Smooth muscle cell (in vitro differentiated cells): Measurements from ENCODE around the gene KIAA0040. TPM values are rescaled to one million over a fixed set of nuclear protein-coding genes. Genes with fewer than 3 reads are reported as not detected.
A peak's percentile ranks its signal among the peaks of the same experiment; 100 is the strongest.

ENCODE experiments used
- DNase-seq: peaks from one replicate; lab custom pipeline; 2025; ENCODE audit not compliant: unreplicated experiment; lab: John Stamatoyannopoulos, UW
- H2AFZ ChIP-seq: fragments of 200-600 bp; sonication (generic); 2 replicates; pipeline ENCODE4 v1.6.0; 2016; ENCODE audit warnings: antibody characterized with exemption, low read depth, mild to moderate bottlenecking
- H3F3A ChIP-seq: fragments of 200-600 bp; sonication (generic); 2 replicates; pipeline ENCODE4 v1.6.0; 2017; ENCODE audit warnings: antibody characterized with exemption, low read depth
- H3K27ac ChIP-seq: fragments of 200-600 bp; sonication (generic); 2 replicates; pipeline ENCODE4 v1.5.1; 2016; ENCODE audit warnings: low read depth, mild to moderate bottlenecking
- H3K27me3 ChIP-seq: fragments of 200-600 bp; sonication (generic); 2 replicates; pipeline ENCODE4 v1.6.1; 2016; ENCODE audit warnings: low read depth, mild to moderate bottlenecking
- H3K36me3 ChIP-seq: fragments of 200-600 bp; sonication (generic); 2 replicates; pipeline ENCODE4 v1.5.1; 2016; ENCODE audit warnings: low read depth
- H3K4me1 ChIP-seq: fragments of 200-600 bp; sonication (generic); 2 replicates; pipeline ENCODE4 v1.5.1; 2016; ENCODE audit warnings: low read depth
- H3K4me2 ChIP-seq: fragments of 200-600 bp; sonication (generic); 2 replicates; pipeline ENCODE4 v1.6.0; 2016; ENCODE audit warnings: mild to moderate bottlenecking
- H3K4me3 ChIP-seq: fragments of 200-600 bp; sonication (generic); 2 replicates; pipeline ENCODE4 v1.5.1; 2016; ENCODE audit warnings: mild to moderate bottlenecking
- H3K79me2 ChIP-seq: fragments of 200-600 bp; sonication (generic); 2 replicates; pipeline ENCODE4 v1.6.0; 2016; ENCODE audit warnings: low read depth, mild to moderate bottlenecking
- H3K9ac ChIP-seq: fragments of 200-600 bp; sonication (generic); 2 replicates; pipeline ENCODE4 v1.6.0; 2016; ENCODE audit warnings: low read depth
- H3K9me3 ChIP-seq: fragments of 200-600 bp; sonication (generic); replicated peaks from 2 replicates; pipeline ENCODE4 v1.5.1; 2016; ENCODE audit warnings: low read depth
- H4K20me1 ChIP-seq: fragments of 200-600 bp; sonication (generic); 2 replicates; pipeline ENCODE4 v1.6.0; 2016; ENCODE audit warnings: low read depth
- CTCF ChIP-seq: fragments of 200-600 bp; sonication (generic); IDR thresholded peaks from 2 replicates; pipeline ENCODE4 v1.5.1; 2017; ENCODE audit warnings: borderline replicate concordance, mild to moderate bottlenecking, antibody characterized with exemption; ENCODE audit not compliant: insufficient read depth, poor library complexity, severe bottlenecking
- WGBS: methylation state at CpG from one replicate; pipeline ENCODE4 v1.1.7; 2016; ENCODE audit warnings: low lambda C conversion rate; 5-methylcytosine and 5-hydroxymethylcytosine counted together
- polyA plus RNA-seq: library from polyadenylated mRNA; unstranded; fragments of >200 nt; fragmentation: Nextera tagmentation; extraction: Ambion mirVana; gene quantifications from 2 replicates; pipeline ENCODE4 v1.2.1, GENCODE V29; 2016
- total RNA-seq: library from RNA; depleted of rRNA; stranded (reverse); fragments of >200 nt; gene quantifications from 2 replicates; pipeline ENCODE4 v1.2.3, GENCODE V29; 2014

The KIAA0040 gene
- total and polyA plus RNA-seq, 2 experiments from 2014 or later: 3.8 to 8.9 TPM

- no peaks in the 10 kb centered on the region for H3K36me3 ChIP-seq
- no peak overlapping the region for H3K4me2 ChIP-seq
- no peak overlapping the region for H3K27ac ChIP-seq
- no peaks in the 10 kb centered on the region for H3K79me2 ChIP-seq
- H4K20me1 ChIP-seq: no peaks in the 10 kb centered on the region
- H3K27me3 ChIP-seq: no peaks in the 10 kb centered on the region
- H2AFZ ChIP-seq: no peak overlapping the region
- H3F3A ChIP-seq: no peaks in the 10 kb centered on the region
- no peaks in the 10 kb centered on the region for H3K9me3 ChIP-seq
- no peak for TF ChIP-seq CTCF
- DNase-seq: no peak
- H3K9ac ChIP-seq: no peak overlapping the region
- 96% methylated on average over 6 of the region's 6 CpGs for WGBS
- no peak overlapping the region for H3K4me3 ChIP-seq
- peaks cover 13% of the 10 kb centered on the region for H3K4me1 ChIP-seq
Measured at GRCh38 chr1:175133673-175134435, 58.7 kb downstream of the KIAA0040 start.

- Histone ChIP-seq H3K4me1 (peaks cover 13% of the 10 kb centered on the region), H3K9ac (no peak overlapping the region), H4K20me1 (no peaks in the 10 kb centered on the region), H3K4me2 (peak overlapping the region; percentile 64), H3K79me2 (no peaks in the 10 kb centered on the region), H3K27ac (peak overlapping the region; percentile 37), H3K27me3 (no peaks in the 10 kb centered on the region), H3F3A (no peaks in the 10 kb centered on the region), H3K36me3 (no peaks in the 10 kb centered on the region), H3K9me3 (no peaks in the 10 kb centered on the region), H2AFZ (no peak overlapping the region), H3K4me3 (no peak overlapping the region)
- TF ChIP-seq CTCF: no peak
- WGBS: 7% methylated on average over 1 of the region's 1 CpG
- no peak for DNase-seq
Measured at GRCh38 chr1:175132436-175132835, 60.1 kb downstream of the KIAA0040 start.

DNA sequence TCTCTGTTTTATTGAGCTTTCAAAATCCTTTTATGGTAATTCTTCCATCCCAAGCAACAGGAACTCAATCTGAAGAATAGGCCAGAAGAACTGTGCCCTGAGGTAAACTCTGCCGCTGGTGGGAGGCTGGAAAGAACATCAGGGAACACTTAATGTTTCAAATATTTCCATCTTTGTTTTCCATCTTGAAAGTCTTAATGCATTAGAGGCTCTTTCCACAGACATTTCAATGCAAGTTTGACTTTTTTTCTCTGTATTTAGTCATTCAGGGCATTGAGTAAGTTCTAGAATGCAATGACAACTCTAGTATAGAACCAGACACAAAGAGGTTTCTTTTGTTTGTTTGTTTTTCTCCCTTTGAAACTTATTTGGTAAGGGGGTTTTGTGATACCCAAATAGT lies 61.5 kb downstream of the KIAA0040 start:
- no peaks in the 10 kb centered on the region for H3K27me3 ChIP-seq
- H3K4me2 ChIP-seq: no peak overlapping the region
- H3K4me1 ChIP-seq: peaks cover 13% of the 10 kb centered on the region
- H2AFZ ChIP-seq: no peak overlapping the region
- 42% methylated on average over 1 of the region's 1 CpG for WGBS
- no peaks in the 10 kb centered on the region for H4K20me1 ChIP-seq
- no peak overlapping the region for H3K4me3 ChIP-seq
- H3K36me3 ChIP-seq: no peaks in the 10 kb centered on the region
- H3F3A ChIP-seq: no peaks in the 10 kb centered on the region
- DNase-seq: no peak
- H3K79me2 ChIP-seq: no peaks in the 10 kb centered on the region
- H3K27ac ChIP-seq: no peak overlapping the region
- no peaks in the 10 kb centered on the region for H3K9me3 ChIP-seq
- TF ChIP-seq CTCF: no peak
- H3K9ac ChIP-seq: no peak overlapping the region

DNA sequence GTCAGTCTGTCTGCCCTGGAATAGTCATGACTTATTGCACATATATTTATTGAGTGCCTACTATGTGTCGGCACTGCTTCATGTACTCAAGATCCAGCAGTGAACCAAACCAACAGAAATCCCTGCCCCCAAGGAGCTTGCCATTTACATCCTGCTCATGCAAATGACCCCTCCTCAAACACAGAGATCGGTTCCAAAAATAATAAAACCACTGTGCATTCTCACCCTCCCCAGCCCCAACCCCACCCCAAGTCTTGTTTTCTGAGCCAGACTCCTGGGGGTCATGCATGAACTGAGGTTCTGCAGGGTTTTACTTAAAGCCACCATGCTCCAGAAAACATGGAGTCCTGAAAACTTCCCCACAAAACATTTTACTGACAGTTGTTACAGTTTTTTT lies 61.9 kb downstream of the KIAA0040 start:
- DNase-seq: no peak
- Histone ChIP-seq H3F3A (no peaks in the 10 kb centered on the region), H3K79me2 (no peaks in the 10 kb centered on the region), H3K4me3 (no peak overlapping the region), H3K4me1 (peaks cover 13% of the 10 kb centered on the region), H3K27me3 (no peaks in the 10 kb centered on the region), H3K9me3 (no peaks in the 10 kb centered on the region), H3K4me2 (no peak overlapping the region), H3K36me3 (no peaks in the 10 kb centered on the region), H3K9ac (no peak overlapping the region), H2AFZ (no peak overlapping the region), H4K20me1 (no peaks in the 10 kb centered on the region), H3K27ac (no peak overlapping the region)
- 75% methylated on average over 2 of the region's 2 CpGs for WGBS
- no peak for TF ChIP-seq CTCF
